Fibroblast of lung (primary cell): ENCODE results near the gene IL3RA.

Source experiments
- EZH2 ChIP-seq: IDR thresholded peaks from 2 replicates; pipeline ENCODE4 v1.5.1; 2012; ENCODE audit warnings: low read length, control low read depth, mild to moderate bottlenecking; ENCODE audit errors: missing control alignments
- TF ChIP-seq, protein P1 (sequence below), 2 donors: IDR thresholded peaks in 1 of 2; conservative IDR thresholded peaks in 1 of 2; 1 replicate in 1 of 2; 2 replicates in 1 of 2; pipeline ENCODE4 v1.5.1; 2011 to 2012; ENCODE audit warnings: low read length in 2 of 2, control low read depth in 1 of 2, inconsistent platforms in 1 of 2, low read depth in 1 of 2, mild to moderate bottlenecking in 1 of 2

- TF ChIP-seq, protein P1, sequence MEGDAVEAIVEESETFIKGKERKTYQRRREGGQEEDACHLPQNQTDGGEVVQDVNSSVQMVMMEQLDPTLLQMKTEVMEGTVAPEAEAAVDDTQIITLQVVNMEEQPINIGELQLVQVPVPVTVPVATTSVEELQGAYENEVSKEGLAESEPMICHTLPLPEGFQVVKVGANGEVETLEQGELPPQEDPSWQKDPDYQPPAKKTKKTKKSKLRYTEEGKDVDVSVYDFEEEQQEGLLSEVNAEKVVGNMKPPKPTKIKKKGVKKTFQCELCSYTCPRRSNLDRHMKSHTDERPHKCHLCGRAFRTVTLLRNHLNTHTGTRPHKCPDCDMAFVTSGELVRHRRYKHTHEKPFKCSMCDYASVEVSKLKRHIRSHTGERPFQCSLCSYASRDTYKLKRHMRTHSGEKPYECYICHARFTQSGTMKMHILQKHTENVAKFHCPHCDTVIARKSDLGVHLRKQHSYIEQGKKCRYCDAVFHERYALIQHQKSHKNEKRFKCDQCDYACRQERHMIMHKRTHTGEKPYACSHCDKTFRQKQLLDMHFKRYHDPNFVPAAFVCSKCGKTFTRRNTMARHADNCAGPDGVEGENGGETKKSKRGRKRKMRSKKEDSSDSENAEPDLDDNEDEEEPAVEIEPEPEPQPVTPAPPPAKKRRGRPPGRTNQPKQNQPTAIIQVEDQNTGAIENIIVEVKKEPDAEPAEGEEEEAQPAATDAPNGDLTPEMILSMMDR (conservative IDR thresholded peaks at IDR 0.05 in 1 of 2, IDR thresholded peaks at IDR 0.05 in 1 of 2; ENCODE audit: low read depth in 1 of 2, low read length in 2 of 2) = no peak
- no peak for TF ChIP-seq EZH2
Measured at GRCh38 chrX:1385253-1386223, 49.0 kb downstream of the IL3RA start.
